DOHH2 (cell line): ENCODE data around the gene SEC22C.

Experiments
- H3F3A ChIP-seq: fragments of 200-600 bp; sonication (generic), shearing (Covaris generic); 2 replicates; pipeline ENCODE4 v1.6.0; 2016; ENCODE audit warnings: antibody characterized with exemption, mild to moderate bottlenecking; ENCODE audit not compliant: control insufficient read depth, insufficient read depth
- H3K27ac ChIP-seq: fragments of 200-600 bp; sonication (generic); 2 replicates; pipeline ENCODE4 v1.5.1; 2014; ENCODE audit warnings: low read depth, mild to moderate bottlenecking, low read length, moderate library complexity
- H3K27me3 ChIP-seq: fragments of 200-600 bp; sonication (generic); 2 replicates; pipeline ENCODE4 v1.6.1; 2014; ENCODE audit warnings: mild to moderate bottlenecking, low read length, mixed read lengths; ENCODE audit not compliant: control insufficient read depth
- H3K36me3 ChIP-seq: fragments of 200-600 bp; sonication (generic); 2 replicates; pipeline ENCODE4 v1.6.1; 2014; ENCODE audit warnings: mild to moderate bottlenecking, low read length, moderate library complexity, mixed read lengths; ENCODE audit not compliant: control insufficient read depth
- H3K4me1 ChIP-seq: fragments of 200-600 bp; sonication (generic); 2 replicates; pipeline ENCODE4 v1.6.1; 2014; ENCODE audit warnings: mild to moderate bottlenecking, low read length, mixed read lengths; ENCODE audit not compliant: control insufficient read depth
- H3K4me2 ChIP-seq: fragments of 200-600 bp; sonication (generic); 2 replicates; pipeline ENCODE4 v1.6.0; 2014; ENCODE audit warnings: mild to moderate bottlenecking, low read length, moderate library complexity
- H3K4me3 ChIP-seq: fragments of 200-600 bp; sonication (generic); 2 replicates; pipeline ENCODE4 v1.5.1; 2014; ENCODE audit warnings: mild to moderate bottlenecking, low read length, mixed read lengths
- H3K79me2 ChIP-seq: fragments of 200-600 bp; sonication (generic); 2 replicates; pipeline ENCODE4 v1.6.1; 2014; ENCODE audit warnings: mild to moderate bottlenecking, low read length, mixed read lengths; ENCODE audit not compliant: control insufficient read depth
- H3K9me2 ChIP-seq: fragments of 200-600 bp; sonication (generic); replicated peaks from 2 replicates; pipeline ENCODE4 v1.6.1; 2014; ENCODE audit warnings: mild to moderate bottlenecking, low read length, mixed read lengths; ENCODE audit not compliant: control insufficient read depth
- H3K9me3 ChIP-seq: fragments of 200-600 bp; sonication (generic); 2 replicates; pipeline ENCODE4 v1.6.1; 2014; ENCODE audit warnings: antibody characterized with exemption, low read length, mixed read lengths; ENCODE audit not compliant: control insufficient read depth, insufficient read depth
- H4K20me1 ChIP-seq: fragments of 200-600 bp; sonication (generic); 2 replicates; pipeline ENCODE4 v1.6.0; 2014; ENCODE audit warnings: low read depth, mild to moderate bottlenecking, antibody characterized with exemption, low read length, moderate library complexity; ENCODE audit not compliant: control insufficient read depth, insufficient read depth
- CTCF ChIP-seq: fragments of 200-600 bp; sonication (generic); IDR thresholded peaks from one replicate; pipeline ENCODE4 v1.5.1; 2014; ENCODE audit warnings: antibody characterized with exemption, mild to moderate bottlenecking, low read depth, low read length; ENCODE audit not compliant: poor library complexity, severe bottlenecking
- EZH2phosphoT487 ChIP-seq: fragments of 200-600 bp; sonication (generic); IDR thresholded peaks from 2 replicates; pipeline ENCODE4 v1.6.1; 2017; ENCODE audit warnings: borderline replicate concordance, mild to moderate bottlenecking, antibody characterized with exemption, low read length, moderate library complexity, mixed read lengths

Gene SEC22C

GRCh38 chr3:42533161-42533897 lies 48.4 kb downstream of the SEC22C start:
- Histone ChIP-seq H3F3A (no peaks in the 10 kb centered on the region), H4K20me1 (no peaks in the 10 kb centered on the region), H3K27me3 (0 out of 2 replicates have a peak, but pooled peaks cover 2% of the 10 kb centered on the region), H3K4me3 (no peak overlapping the region), H3K4me2 (no peak overlapping the region), H3K9me3 (no peaks in the 10 kb centered on the region), H3K36me3 (no peaks in the 10 kb centered on the region), H3K4me1 (no peaks in the 10 kb centered on the region), H3K9me2 (no peaks in the 10 kb centered on the region), H3K27ac (no peak overlapping the region), H3K79me2 (no peaks in the 10 kb centered on the region)
- TF ChIP-seq EZH2phosphoT487 (no peak), CTCF (no peak)

GRCh38 chr3:42532229-42532628 lies 49.5 kb downstream of the SEC22C start:
- no peaks in the 10 kb centered on the region for H3K79me2 ChIP-seq
- 0 out of 2 replicates have a peak, but pooled peaks cover 2% of the 10 kb centered on the region for H3K27me3 ChIP-seq
- no peak overlapping the region for H3K4me3 ChIP-seq
- H3K27ac ChIP-seq = no peak overlapping the region
- no peak overlapping the region for H3K4me2 ChIP-seq
- H3K36me3 ChIP-seq = no peaks in the 10 kb centered on the region
- H4K20me1 ChIP-seq = no peaks in the 10 kb centered on the region
- H3K9me3 ChIP-seq = no peaks in the 10 kb centered on the region
- H3K9me2 ChIP-seq = no peaks in the 10 kb centered on the region
- H3F3A ChIP-seq = no peaks in the 10 kb centered on the region
- no peaks in the 10 kb centered on the region for H3K4me1 ChIP-seq
- TF ChIP-seq CTCF = no peak
- no peak for TF ChIP-seq EZH2phosphoT487

- Histone ChIP-seq H3F3A (no peaks in the 10 kb centered on the region), H3K4me2 (no peak overlapping the region), H3K4me1 (no peaks in the 10 kb centered on the region), H3K9me2 (no peaks in the 10 kb centered on the region), H3K27me3 (0 out of 2 replicates have a peak, but pooled peaks cover 2% of the 10 kb centered on the region), H3K9me3 (no peaks in the 10 kb centered on the region), H3K4me3 (no peak overlapping the region), H4K20me1 (no peaks in the 10 kb centered on the region), H3K27ac (no peak overlapping the region), H3K36me3 (no peaks in the 10 kb centered on the region), H3K79me2 (no peaks in the 10 kb centered on the region)
- TF ChIP-seq EZH2phosphoT487 (no peak), CTCF (no peak)
These were observed 50.3 kb downstream of the SEC22C start for GRCh38 chr3:42531470-42531869.
